ENCODE results near the gene PLPPR4. TPM values are rescaled to one million over a fixed set of nuclear protein-coding genes. Genes with fewer than 3 reads are reported as not detected.

Gene PLPPR4
- total and polyA plus RNA-seq, 10 of the 15 experiments (the other 5 are each of a cell fraction or from before 2014, with no cell fraction given) = not detected

GRCh38 chr1:99277066-99277465, 12.8 kb downstream of the PLPPR4 start:
- H3K4me1 ChIP-seq (ENCODE audit: control insufficient read depth, insufficient read depth, low read length) = no peaks in the 10 kb centered on the region
- no peak for DNase-seq (ENCODE audit: low read depth, low spot score)
- no peak for FAIRE-seq
- ChIA-PET SMC1A (ENCODE audit: uncharacterized antibody, unreplicated experiment) (no interaction called here), POLR2A (no interaction called here), CTCF (interaction anchor here (0.6 kb wide), 1 partner anchor 14 kb away, joined by 3 read pairs; no protein-coding TSS in a partner anchor), RAD21 (ENCODE audit: unreplicated experiment) (no interaction called here)
- no peak overlapping the region for H3K9ac ChIP-seq (ENCODE audit: control insufficient read depth, insufficient read depth, low read length)
- no peaks in the 10 kb centered on the region for H3K79me2 ChIP-seq (ENCODE audit: control insufficient read depth, insufficient read depth, low read length)
- no peak overlapping the region for H2AFZ ChIP-seq (ENCODE audit: control insufficient read depth, low read depth, low read length)
- no TSS peak for BruUV-seq (replicated peaks)
- ATAC-seq = no peak
- H4K20me1 ChIP-seq (ENCODE audit: control insufficient read depth, insufficient read depth) = no peaks in the 10 kb centered on the region
- no peaks in the 10 kb centered on the region for H3K9me3 ChIP-seq (replicated peaks; ENCODE audit: control insufficient read depth, insufficient read depth, low read length)
- H3K36me3 ChIP-seq (ENCODE audit: control insufficient read depth in 2 of 2, insufficient read depth in 2 of 2, low read length in 1 of 2) = no peaks in the 10 kb centered on the region
- in situ Hi-C loops (cut with MboI) = no loop called here
- H3K27ac ChIP-seq (ENCODE audit: control insufficient read depth, insufficient read depth) = no peak overlapping the region
- TF ChIP-seq FOXK2 (IDR thresholded peaks at IDR 0.05) (no peak), SMARCA5 (IDR thresholded peaks at IDR 0.05) (no peak), ESRRA (IDR thresholded peaks at IDR 0.05; ENCODE audit: low read length) (no peak)
- intact Hi-C loops (cut with micrococcal nuclease; ENCODE audit: unreplicated experiment) = no loop called here
- H3K27me3 ChIP-seq (replicated peaks in 1 of 2; ENCODE audit: control insufficient read depth in 2 of 2, insufficient read depth in 2 of 2, low read length in 1 of 2) = no peaks in the 10 kb centered on the region
- 5% methylated on average over 1 of the region's 1 CpG for WGBS (ENCODE audit: insufficient coverage, insufficient replicate concordance, low lambda C conversion rate, missing lambda C conversion rate)
- H3K4me3 ChIP-seq = no peak overlapping the region
- H3K4me2 ChIP-seq (ENCODE audit: control insufficient read depth, insufficient read depth) = no peak overlapping the region

GRCh38 chr1:99279525-99279924, 15.2 kb downstream of the PLPPR4 start:
- SMC1A ChIA-PET (ENCODE audit: uncharacterized antibody, unreplicated experiment) = no interaction called here
- no peak overlapping the region for H3K27ac ChIP-seq (ENCODE audit: control insufficient read depth, insufficient read depth)
- no peak overlapping the region for H3K9ac ChIP-seq (ENCODE audit: control insufficient read depth, insufficient read depth, low read length)
- no peak overlapping the region for H2AFZ ChIP-seq (ENCODE audit: control insufficient read depth, low read depth, low read length)
- no peaks in the 10 kb centered on the region for H3K9me3 ChIP-seq (replicated peaks; ENCODE audit: control insufficient read depth, insufficient read depth, low read length)
- no peak for DNase-seq (ENCODE audit: low read depth, low spot score)
- POLR2A ChIA-PET = no interaction called here
- ATAC-seq = no peak
- FAIRE-seq = no peak
- TF ChIP-seq BMI1 (IDR thresholded peaks at IDR 0.05; ENCODE audit: borderline replicate concordance) = no peak
- no peak for TF ChIP-seq JUNB (IDR thresholded peaks at IDR 0.05)
- no peak for TF ChIP-seq BACH1 (IDR thresholded peaks at IDR 0.05; ENCODE audit: borderline replicate concordance)
- TF ChIP-seq HDAC2 (IDR thresholded peaks at IDR 0.05) = no peak
- RAD21 ChIA-PET (ENCODE audit: unreplicated experiment) = no interaction called here
- no peak overlapping the region for H3K4me3 ChIP-seq
- 8% methylated on average over 4 of the region's 4 CpGs for WGBS (ENCODE audit: insufficient coverage, insufficient replicate concordance, low lambda C conversion rate, missing lambda C conversion rate)
- H3K27me3 ChIP-seq (replicated peaks in 1 of 2; ENCODE audit: control insufficient read depth in 2 of 2, insufficient read depth in 2 of 2, low read length in 1 of 2) = no peaks in the 10 kb centered on the region
- CTCF ChIA-PET = no interaction called here
- H4K20me1 ChIP-seq (ENCODE audit: control insufficient read depth, insufficient read depth) = no peaks in the 10 kb centered on the region
- H3K36me3 ChIP-seq (ENCODE audit: control insufficient read depth in 2 of 2, insufficient read depth in 2 of 2, low read length in 1 of 2) = no peaks in the 10 kb centered on the region
- H3K79me2 ChIP-seq (ENCODE audit: control insufficient read depth, insufficient read depth, low read length) = no peaks in the 10 kb centered on the region
- H3K4me1 ChIP-seq (ENCODE audit: control insufficient read depth, insufficient read depth, low read length) = no peaks in the 10 kb centered on the region
- no TSS peak for BruUV-seq (replicated peaks)
- no peak overlapping the region for H3K4me2 ChIP-seq (ENCODE audit: control insufficient read depth, insufficient read depth)
- in situ Hi-C loops (cut with MboI) = no loop called here
- intact Hi-C loops (cut with micrococcal nuclease; ENCODE audit: unreplicated experiment) = no loop called here

Measured in GM12878 (cell line).